Sigmoid colon (tissue), 7 donors: ENCODE measurements around the gene RNF157. TPM values are rescaled to one million over a fixed set of nuclear protein-coding genes. Genes with fewer than 3 reads are reported as not detected.

Experiments used
- DNase-seq: peaks from one replicate; pipeline ENCODE4 v3.0.0-alpha.2; 2019
- H3K27ac ChIP-seq, 4 donors: fragments of 200-600 bp; sonication (generic); one replicate each; pipeline ENCODE4 v1.5.1; 2016 to 2019; ENCODE audit warnings: mild to moderate bottlenecking in 1 of 4
- H3K27me3 ChIP-seq, 3 donors: fragments of 200-600 bp; sonication (generic); one replicate each; pipeline ENCODE4 v1.5.1; 2019; ENCODE audit warnings: mild to moderate bottlenecking in 1 of 3
- H3K36me3 ChIP-seq, 4 donors: fragments of 200-600 bp; sonication (generic); one replicate each; pipeline ENCODE4 v1.5.1; 2016 to 2019
- H3K4me1 ChIP-seq, 4 donors: fragments of 200-600 bp; sonication (generic); one replicate each; pipeline ENCODE4 v1.5.1; 2017 to 2019
- H3K4me3 ChIP-seq, 4 donors: fragments of 200-600 bp; sonication (generic); one replicate each; pipeline ENCODE4 v1.5.1; 2017 to 2019; ENCODE audit warnings: mild to moderate bottlenecking in 2 of 4, moderate library complexity in 1 of 4
- H3K9me3 ChIP-seq, 4 donors: fragments of 200-600 bp in 3 of 4; sonication (generic) in 3 of 4; one replicate each; pipeline versions ENCODE4 v1.5.1 to v1.6.1; 2013 to 2019
- EP300 ChIP-seq, 4 donors: sonication (generic); formaldehyde crosslinking; IDR thresholded peaks; one replicate each; pipeline ENCODE4 v1.6.1; 2017; ENCODE audit warnings: antibody characterized with exemption in 4 of 4
- POLR2A ChIP-seq, 2 donors: fragments of 450-650 bp; IDR thresholded peaks; one replicate each; pipeline ENCODE4 v1.6.1; 2016; ENCODE audit warnings: antibody characterized with exemption in 2 of 2, mild to moderate bottlenecking in 2 of 2, moderate library complexity in 2 of 2
- POLR2AphosphoS5 ChIP-seq, 4 donors: sonication (generic); formaldehyde crosslinking; IDR thresholded peaks; one replicate each; pipeline ENCODE4 v1.6.1; 2017; ENCODE audit warnings: antibody characterized with exemption in 4 of 4
- WGBS, 2 donors: extraction: QIAGEN DNeasy Blood & Tissue Kit; methylation state at CpG; one replicate each; pipeline ENCODE4 v1.1.7; 2013; 5-methylcytosine and 5-hydroxymethylcytosine counted together
- intact Hi-C: fragments of 100-400 bp; cut with DNase I; formaldehyde crosslinking; loops from one replicate; pipeline ENCODE4 v1.15.1; 2023
- polyA plus RNA-seq, 3 donors: library from polyadenylated mRNA; stranded (reverse); fragments of 200-250 nt; gene quantifications; one replicate each; pipeline ENCODE4 v1.2.3, GENCODE V29; 2013
- total RNA-seq, 4 donors: library from RNA; depleted of rRNA; stranded (reverse); fragments of >200 nt; gene quantifications; one replicate each; pipeline ENCODE4 v1.1.0, GENCODE V29; 2016
- TF ChIP-seq, protein P1 (sequence below), 4 experiments: fragments of 450-650 bp in 3 of 4; fragments of 200-600 bp in 1 of 4; IDR thresholded peaks; one replicate each; pipeline ENCODE4 v1.5.1; 2016 to 2019; ENCODE audit warnings: antibody characterized with exemption in 4 of 4, mild to moderate bottlenecking in 3 of 4, moderate library complexity in 2 of 4
- donor health status: healthy with polysubstance abuse.
- donor health status: Bipolar disorder and iron deficiency.
- donor health status: healthy.

Gene RNF157
- total and polyA plus RNA-seq, 7 donors = 3.1 to 29.5 (median 6.0) TPM

DNA sequence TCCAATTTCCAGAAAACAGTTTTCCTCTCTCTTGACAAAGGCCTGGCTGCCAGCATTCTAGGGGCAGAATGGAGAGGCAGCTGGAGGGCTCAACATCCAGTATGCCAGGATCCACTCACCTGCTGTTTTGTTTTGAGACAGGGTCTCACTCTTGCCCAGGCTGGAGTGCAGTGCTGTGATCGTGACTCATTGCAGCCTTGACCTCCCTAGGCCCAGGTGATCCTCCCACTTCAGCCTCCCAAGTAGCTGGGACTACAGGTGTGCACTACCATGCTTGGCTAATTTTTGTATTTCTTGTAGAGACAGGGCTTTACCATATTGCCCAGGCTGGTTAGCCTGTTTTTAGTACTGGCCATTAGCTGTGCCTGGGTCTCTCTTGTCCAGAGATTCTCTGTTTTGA is 70.2 kb downstream of the RNF157 start:
- WGBS, 2 donors = 97 to 98% methylated on average over 1 of the region's 1 CpG
- intact Hi-C loops = no loop called here
- no peaks in the 10 kb centered on the region for H3K27me3 ChIP-seq
- H3K36me3 ChIP-seq = no peaks in the 10 kb centered on the region
- H3K4me3 ChIP-seq = no peak overlapping the region
- no peak for DNase-seq
- no peaks in the 10 kb centered on the region for H3K4me1 ChIP-seq
- no peaks in the 10 kb centered on the region for H3K9me3 ChIP-seq
- TF ChIP-seq, protein P1, sequence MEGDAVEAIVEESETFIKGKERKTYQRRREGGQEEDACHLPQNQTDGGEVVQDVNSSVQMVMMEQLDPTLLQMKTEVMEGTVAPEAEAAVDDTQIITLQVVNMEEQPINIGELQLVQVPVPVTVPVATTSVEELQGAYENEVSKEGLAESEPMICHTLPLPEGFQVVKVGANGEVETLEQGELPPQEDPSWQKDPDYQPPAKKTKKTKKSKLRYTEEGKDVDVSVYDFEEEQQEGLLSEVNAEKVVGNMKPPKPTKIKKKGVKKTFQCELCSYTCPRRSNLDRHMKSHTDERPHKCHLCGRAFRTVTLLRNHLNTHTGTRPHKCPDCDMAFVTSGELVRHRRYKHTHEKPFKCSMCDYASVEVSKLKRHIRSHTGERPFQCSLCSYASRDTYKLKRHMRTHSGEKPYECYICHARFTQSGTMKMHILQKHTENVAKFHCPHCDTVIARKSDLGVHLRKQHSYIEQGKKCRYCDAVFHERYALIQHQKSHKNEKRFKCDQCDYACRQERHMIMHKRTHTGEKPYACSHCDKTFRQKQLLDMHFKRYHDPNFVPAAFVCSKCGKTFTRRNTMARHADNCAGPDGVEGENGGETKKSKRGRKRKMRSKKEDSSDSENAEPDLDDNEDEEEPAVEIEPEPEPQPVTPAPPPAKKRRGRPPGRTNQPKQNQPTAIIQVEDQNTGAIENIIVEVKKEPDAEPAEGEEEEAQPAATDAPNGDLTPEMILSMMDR (IDR thresholded peaks at IDR 0.05) = no peak
- TF ChIP-seq POLR2A (IDR thresholded peaks at IDR 0.05) = no peak
- H3K27ac ChIP-seq = no peak overlapping the region

DNA sequence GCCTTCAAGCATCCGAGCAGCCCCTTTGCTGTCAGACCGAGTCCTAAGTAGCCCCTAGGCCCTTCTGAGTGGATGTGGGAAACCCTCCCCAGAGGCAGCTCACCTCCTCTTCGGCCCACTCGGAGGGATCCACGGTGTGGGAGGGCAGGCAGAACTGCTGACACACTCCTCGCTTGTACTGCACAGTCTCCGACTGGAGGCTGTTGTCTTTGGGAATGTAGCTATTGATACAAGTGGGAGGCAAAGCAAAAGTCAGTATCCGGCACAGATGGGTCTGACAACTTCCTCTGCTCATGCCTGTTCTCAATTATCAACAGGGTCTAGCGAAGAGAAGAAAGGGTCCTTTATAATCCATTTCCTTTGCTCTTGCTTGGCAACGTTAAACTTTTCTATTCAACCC is 73.4 kb downstream of the RNF157 start:
- WGBS, 2 donors = 91 to 93% methylated on average over 10 of the region's 10 CpGs
- intact Hi-C loops = no loop called here
- TF ChIP-seq EP300 (IDR thresholded peaks at IDR 0.05) (no peak), POLR2A (IDR thresholded peaks at IDR 0.05) (no peak), POLR2AphosphoS5 (IDR thresholded peaks at IDR 0.05) (no peak)
- TF ChIP-seq, protein P1 (IDR thresholded peaks at IDR 0.05) = no peak
- no peak for DNase-seq
- Histone ChIP-seq H3K4me1 (no peaks in the 10 kb centered on the region), H3K27ac (no peak overlapping the region), H3K36me3 (no peaks in the 10 kb centered on the region), H3K27me3 (no peaks in the 10 kb centered on the region), H3K4me3 (no peak overlapping the region), H3K9me3 (no peaks in the 10 kb centered on the region)

DNA sequence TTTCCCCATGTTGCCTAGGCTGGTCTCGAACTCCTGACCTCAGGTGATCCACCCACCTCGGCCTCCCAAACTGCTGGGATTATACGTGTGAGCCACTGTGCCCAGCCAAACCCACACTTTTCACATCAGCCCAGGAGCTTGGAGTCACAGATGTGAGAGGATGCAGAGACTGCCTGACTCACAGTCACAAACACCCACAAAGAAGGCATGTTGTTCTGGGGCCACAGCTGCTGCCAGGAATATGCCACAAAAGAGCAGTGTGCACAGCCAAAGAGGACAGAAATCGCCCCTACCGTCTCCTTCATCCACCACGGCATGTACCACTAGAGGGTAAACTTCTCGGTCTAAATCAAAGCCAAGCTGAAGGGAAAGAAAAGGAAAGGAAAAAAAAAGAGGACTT is 74.1 kb downstream of the RNF157 start:
- Histone ChIP-seq H3K4me1 (no peaks in the 10 kb centered on the region), H3K36me3 (no peaks in the 10 kb centered on the region), H3K27me3 (no peaks in the 10 kb centered on the region), H3K9me3 (no peaks in the 10 kb centered on the region), H3K27ac (no peak overlapping the region), H3K4me3 (no peak overlapping the region)
- intact Hi-C loops = no loop called here
- 89 to 93% methylated on average over 7 of the region's 7 CpGs for WGBS, 2 donors
- no peak for TF ChIP-seq EP300 (IDR thresholded peaks at IDR 0.05)
- TF ChIP-seq POLR2A (IDR thresholded peaks at IDR 0.05) = no peak
- TF ChIP-seq POLR2AphosphoS5 (IDR thresholded peaks at IDR 0.05) = no peak
- no peak for DNase-seq

DNA sequence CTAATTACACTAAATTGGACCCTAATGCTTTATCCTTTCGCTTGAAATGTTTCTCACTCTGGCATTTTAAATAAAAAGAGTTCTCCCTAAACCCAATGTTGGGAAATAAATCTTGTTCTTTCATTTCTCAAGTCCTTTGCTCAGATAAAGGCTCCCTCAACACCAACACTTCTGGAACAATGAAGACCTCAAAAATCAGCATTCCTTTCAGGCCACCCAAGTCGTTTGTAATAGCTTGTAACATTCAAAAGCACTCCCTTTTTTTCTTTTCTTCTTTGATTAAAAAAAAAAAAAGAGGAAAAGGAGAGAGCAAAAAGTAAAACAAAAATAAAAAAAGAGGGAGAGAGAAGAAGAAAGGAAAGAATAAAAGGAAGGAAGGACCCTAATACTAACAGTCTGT is 76.0 kb downstream of the RNF157 start:
- Histone ChIP-seq H3K4me1 (no peaks in the 10 kb centered on the region), H3K36me3 (peaks cover 0 to under 1% (median 0%) of the 10 kb centered on the region in 4 donors), H3K27ac (no peak overlapping the region), H3K27me3 (no peaks in the 10 kb centered on the region), H3K4me3 (no peak overlapping the region), H3K9me3 (no peaks in the 10 kb centered on the region)
- 82 to 83% methylated on average over 2 of the region's 2 CpGs for WGBS, 2 donors
- intact Hi-C loops = no loop called here
- TF ChIP-seq POLR2A (IDR thresholded peaks at IDR 0.05) = no peak
- TF ChIP-seq, protein P1 (IDR thresholded peaks at IDR 0.05) = no peak
- no peak for TF ChIP-seq POLR2AphosphoS5 (IDR thresholded peaks at IDR 0.05)
- no peak for TF ChIP-seq EP300 (IDR thresholded peaks at IDR 0.05)
- DNase-seq = no peak

DNA sequence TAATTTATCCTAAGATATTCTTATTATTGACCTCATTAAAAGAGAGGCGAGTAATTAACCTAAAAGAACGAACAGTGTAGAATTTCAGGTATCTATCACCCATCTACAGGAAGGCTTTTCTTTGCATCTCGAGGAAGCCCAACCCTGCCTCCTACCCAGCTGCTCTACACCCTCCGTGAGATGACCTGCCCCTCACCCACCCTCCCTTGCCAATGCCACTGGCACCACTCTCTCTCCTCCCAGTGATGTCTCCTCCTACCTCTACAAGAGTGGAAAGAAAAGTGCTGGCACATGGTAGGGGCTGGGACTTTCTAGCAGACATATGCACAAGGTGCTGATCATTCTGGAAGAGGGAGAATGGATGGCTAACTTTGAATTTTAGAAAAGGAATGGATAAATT is 76.4 kb downstream of the RNF157 start:
- H3K27me3 ChIP-seq = no peaks in the 10 kb centered on the region
- no peak overlapping the region for H3K27ac ChIP-seq
- H3K4me1 ChIP-seq = no peaks in the 10 kb centered on the region
- peaks cover 0 to 3% (median 0%) of the 10 kb centered on the region in 4 donors for H3K36me3 ChIP-seq
- TF ChIP-seq EP300 (IDR thresholded peaks at IDR 0.05) (no peak), POLR2A (IDR thresholded peaks at IDR 0.05) (no peak), POLR2AphosphoS5 (IDR thresholded peaks at IDR 0.05) (no peak)
- TF ChIP-seq, protein P1 (IDR thresholded peaks at IDR 0.05) = no peak
- no peak overlapping the region for H3K4me3 ChIP-seq
- no peaks in the 10 kb centered on the region for H3K9me3 ChIP-seq
- WGBS, 2 donors = 91 to 94% methylated on average over 4 of the region's 4 CpGs
- DNase-seq = no peak
- intact Hi-C loops = no loop called here
